Neutrophil (primary cell): Measurements from ENCODE around the gene TNFAIP8.
A peak's percentile ranks its signal among the peaks of the same experiment; 100 is the strongest.
"Not testable (repeated sequence)": the region's sequence is repeated elsewhere in the genome, so short reads cannot be mapped to it uniquely, and the experiment has no call there.

Experiments used
- H3K27ac ChIP-seq: fragments of 200-600 bp; sonication (generic); 2 replicates; pipeline ENCODE4 v1.5.1; 2016; ENCODE audit warnings: mild to moderate bottlenecking, moderate library complexity
- H3K27me3 ChIP-seq: fragments of 200-600 bp; sonication (generic); 2 replicates; pipeline ENCODE4 v1.6.0; 2016; ENCODE audit warnings: mild to moderate bottlenecking
- H3K36me3 ChIP-seq: fragments of 200-600 bp; sonication (generic); 2 replicates; pipeline ENCODE4 v1.5.1; 2017
- H3K4me1 ChIP-seq, 2 experiments: fragments of 200-600 bp in 1 of 2; sonication (generic) in 1 of 2; 1 replicate in 1 of 2; 2 replicates in 1 of 2; pipeline versions ENCODE4 v1.5.1 to v1.6.1; 2013 to 2016; ENCODE audit warnings: low read depth in 1 of 2, low read length in 1 of 2, mild to moderate bottlenecking in 1 of 2, moderate library complexity in 1 of 2; ENCODE audit not compliant: control insufficient read depth in 1 of 2, insufficient read depth in 1 of 2
- H3K4me3 ChIP-seq, 2 experiments: fragments of 200-600 bp in 1 of 2; sonication (generic) in 1 of 2; 1 replicate in 1 of 2; 2 replicates in 1 of 2; pipeline ENCODE4 v1.5.1; 2013 to 2016; ENCODE audit warnings: low read depth in 1 of 2, low read length in 1 of 2, mild to moderate bottlenecking in 1 of 2, moderate library complexity in 1 of 2
- H3K9me3 ChIP-seq: fragments of 200-600 bp; sonication (generic); 2 replicates; pipeline ENCODE4 v1.5.1; 2016
- TF ChIP-seq, protein P1 (sequence below): fragments of 200-600 bp; sonication (generic); IDR thresholded peaks from 2 replicates; pipeline ENCODE4 v1.5.1; 2016; ENCODE audit warnings: antibody characterized with exemption

The TNFAIP8 gene

DNA sequence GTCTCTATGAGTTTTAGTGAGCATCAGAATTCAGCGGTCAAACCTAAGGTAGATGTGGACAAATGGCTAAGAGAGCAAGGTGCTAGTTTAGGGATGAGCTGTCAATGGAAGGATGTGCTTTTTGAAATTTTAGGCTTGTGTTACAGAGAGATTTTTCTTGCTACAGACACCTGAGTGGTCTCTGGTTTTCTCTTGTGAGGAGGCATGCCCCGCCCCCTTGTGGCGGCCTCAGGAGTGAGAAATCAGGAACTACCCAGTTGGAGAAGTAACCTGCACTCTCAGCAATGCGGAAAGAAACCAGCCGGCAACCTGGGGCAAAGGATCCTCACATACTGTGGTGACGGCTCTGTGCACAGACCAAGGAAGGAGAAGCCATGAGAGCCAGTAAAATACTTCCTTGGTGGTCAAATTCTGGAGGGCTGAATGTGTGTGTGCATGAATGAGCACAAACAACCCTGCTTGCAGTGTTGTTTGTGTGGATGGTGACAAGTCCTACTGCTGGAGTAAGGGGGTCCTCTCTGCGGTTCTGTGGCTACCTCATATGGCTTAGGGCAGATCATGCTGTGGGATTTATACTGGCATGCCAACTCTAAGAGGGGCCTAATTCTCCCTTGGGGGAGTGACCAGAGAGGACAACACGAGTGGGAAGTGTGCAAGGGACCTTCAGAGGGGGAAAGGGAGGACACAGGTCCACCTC lies 79.8 kb downstream of the TNFAIP8 start:
- no peaks in the 10 kb centered on the region for H3K36me3 ChIP-seq
- peak overlapping the region; percentile 40 for H3K27ac ChIP-seq
- H3K4me1 ChIP-seq = peaks cover 0 to 23% of the 10 kb centered on the region in 2 experiments
- H3K4me3 ChIP-seq = no peak overlapping the region
- H3K27me3 ChIP-seq = no peaks in the 10 kb centered on the region
- TF ChIP-seq, protein P1, sequence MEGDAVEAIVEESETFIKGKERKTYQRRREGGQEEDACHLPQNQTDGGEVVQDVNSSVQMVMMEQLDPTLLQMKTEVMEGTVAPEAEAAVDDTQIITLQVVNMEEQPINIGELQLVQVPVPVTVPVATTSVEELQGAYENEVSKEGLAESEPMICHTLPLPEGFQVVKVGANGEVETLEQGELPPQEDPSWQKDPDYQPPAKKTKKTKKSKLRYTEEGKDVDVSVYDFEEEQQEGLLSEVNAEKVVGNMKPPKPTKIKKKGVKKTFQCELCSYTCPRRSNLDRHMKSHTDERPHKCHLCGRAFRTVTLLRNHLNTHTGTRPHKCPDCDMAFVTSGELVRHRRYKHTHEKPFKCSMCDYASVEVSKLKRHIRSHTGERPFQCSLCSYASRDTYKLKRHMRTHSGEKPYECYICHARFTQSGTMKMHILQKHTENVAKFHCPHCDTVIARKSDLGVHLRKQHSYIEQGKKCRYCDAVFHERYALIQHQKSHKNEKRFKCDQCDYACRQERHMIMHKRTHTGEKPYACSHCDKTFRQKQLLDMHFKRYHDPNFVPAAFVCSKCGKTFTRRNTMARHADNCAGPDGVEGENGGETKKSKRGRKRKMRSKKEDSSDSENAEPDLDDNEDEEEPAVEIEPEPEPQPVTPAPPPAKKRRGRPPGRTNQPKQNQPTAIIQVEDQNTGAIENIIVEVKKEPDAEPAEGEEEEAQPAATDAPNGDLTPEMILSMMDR = peak; percentile 72
- H3K9me3 ChIP-seq = no peaks in the 10 kb centered on the region

DNA sequence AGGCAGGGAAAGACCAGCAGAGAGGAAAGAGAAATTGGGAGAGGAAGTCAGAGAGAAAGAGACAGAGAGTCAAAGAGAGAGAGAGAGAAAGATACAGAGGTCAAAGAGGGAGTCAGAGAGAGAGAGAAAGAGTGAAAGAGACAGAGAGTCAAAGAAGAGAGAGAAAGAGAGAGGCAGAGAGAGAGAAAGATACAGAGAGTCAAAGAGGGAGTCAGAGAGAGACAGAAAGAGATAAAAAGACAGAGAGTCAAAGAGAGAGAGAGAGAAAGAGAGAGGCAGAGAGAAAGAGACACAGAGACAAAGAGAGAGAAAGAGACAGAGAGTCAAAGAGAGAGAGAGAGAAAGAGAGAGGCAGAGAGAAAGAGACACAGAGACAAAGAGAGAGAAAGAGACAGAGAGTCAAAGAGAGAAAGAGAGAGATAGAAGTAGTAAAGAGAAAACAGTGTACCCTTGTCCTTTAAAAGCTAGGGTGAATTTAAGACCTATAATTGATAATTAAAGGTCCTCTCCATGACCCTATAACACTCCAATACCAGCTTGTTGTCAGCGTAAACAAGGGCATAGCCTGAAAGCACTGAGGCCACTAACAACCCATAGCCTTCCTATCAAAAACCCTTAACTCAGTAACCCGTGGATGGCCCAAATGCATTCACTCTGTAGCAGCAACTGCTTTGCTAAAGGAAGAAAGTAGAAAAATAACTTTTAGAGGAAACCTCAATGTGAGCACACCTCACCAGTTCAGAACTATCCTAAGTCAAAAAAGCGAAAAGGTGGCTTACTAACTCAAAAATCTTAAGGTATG lies 82.2 kb downstream of the TNFAIP8 start:
- not testable (repeated sequence) for H3K4me3 ChIP-seq, H3K27me3 ChIP-seq, H3K9me3 ChIP-seq, H3K36me3 ChIP-seq
- Histone ChIP-seq H3K4me1 (peaks cover 0 to 28% of the 10 kb centered on the region in 2 experiments), H3K27ac (peak overlapping the region; percentile 14)

DNA sequence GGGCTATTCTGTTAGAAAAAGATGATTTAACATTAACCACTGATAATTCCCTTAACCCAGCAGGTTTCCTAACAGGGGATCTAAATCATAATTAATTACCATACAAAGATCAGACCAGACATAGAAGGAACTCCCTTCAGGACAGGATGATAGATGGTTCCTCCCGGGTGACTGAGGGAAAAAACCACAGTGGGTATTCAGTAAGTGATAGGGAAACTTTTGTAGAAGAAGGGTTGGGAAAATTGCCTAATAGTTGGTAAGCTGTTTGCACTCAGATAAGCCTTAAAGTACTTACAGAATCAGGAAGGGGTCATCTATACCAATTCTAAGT lies 82.7 kb downstream of the TNFAIP8 start:
- H3K27ac ChIP-seq = peak overlapping the region; percentile 14
- not testable (repeated sequence) for H3K9me3 ChIP-seq
- H3K4me3 ChIP-seq = peak overlapping the region in 1 of 2 experiments; percentile 30

DNA sequence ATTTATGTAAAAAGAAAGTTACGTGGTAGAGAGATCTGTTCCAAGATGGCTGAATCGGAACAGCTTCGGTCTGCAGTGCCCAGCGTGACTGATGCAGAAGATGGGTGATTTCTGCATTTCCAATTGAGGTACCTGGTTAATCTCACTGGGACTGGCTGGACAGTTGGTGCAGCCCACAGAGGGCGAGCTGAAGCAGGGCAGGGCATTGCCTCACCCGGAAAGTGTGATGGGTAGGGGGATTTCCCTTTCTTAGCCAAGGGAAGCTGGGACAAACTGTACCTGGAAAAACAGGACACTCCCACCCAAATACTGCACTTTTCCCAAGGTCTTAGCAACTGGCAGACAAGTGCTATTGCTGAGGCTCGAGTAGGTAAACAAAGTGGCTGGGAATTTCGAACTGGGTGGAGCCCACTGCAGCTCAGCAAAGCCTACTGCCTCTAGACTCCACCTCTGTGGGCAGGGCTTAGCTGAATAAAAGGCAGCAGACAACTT lies 83.4 kb downstream of the TNFAIP8 start:
- H3K27ac ChIP-seq = peak overlapping the region; percentile 14
- no peaks in the 10 kb centered on the region for H3K36me3 ChIP-seq
- H3K4me1 ChIP-seq = peaks cover 0 to 28% of the 10 kb centered on the region in 2 experiments
- no peaks in the 10 kb centered on the region for H3K9me3 ChIP-seq
- H3K27me3 ChIP-seq = no peaks in the 10 kb centered on the region
- TF ChIP-seq, protein P1 = no peak
- peak overlapping the region in 1 of 2 experiments; percentile 30 for H3K4me3 ChIP-seq

More for the DNA sequence above, 82.7 kb downstream of the TNFAIP8 start:
- H3K4me1 ChIP-seq = peaks cover 0 to 28% of the 10 kb centered on the region in 2 experiments
- H3K27me3 ChIP-seq, H3K36me3 ChIP-seq: not testable (repeated sequence)

DNA sequence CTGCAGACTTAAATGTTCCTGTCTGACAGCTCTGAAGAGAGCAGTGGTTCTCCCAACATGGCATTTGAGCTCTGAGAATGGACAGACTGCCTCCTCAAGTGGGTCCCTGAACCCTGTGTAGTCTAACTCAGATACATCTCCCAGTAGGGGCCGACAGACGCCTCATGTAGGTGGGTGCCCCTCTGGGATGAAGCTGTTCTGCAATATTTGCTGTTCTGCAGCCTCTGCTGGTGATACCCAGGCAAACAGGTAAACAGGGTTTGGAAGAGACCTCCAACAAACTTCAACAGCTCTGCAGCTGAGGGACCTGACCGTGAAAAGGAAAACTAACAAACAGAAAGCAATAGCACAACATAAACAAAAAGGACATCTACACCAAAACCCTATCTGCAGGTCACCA lies 83.8 kb downstream of the TNFAIP8 start:
- not testable (repeated sequence) for H3K36me3 ChIP-seq, H3K27me3 ChIP-seq, H3K27ac ChIP-seq, H3K4me3 ChIP-seq, H3K9me3 ChIP-seq
- peaks cover 0 to 28% of the 10 kb centered on the region in 2 experiments for H3K4me1 ChIP-seq

DNA sequence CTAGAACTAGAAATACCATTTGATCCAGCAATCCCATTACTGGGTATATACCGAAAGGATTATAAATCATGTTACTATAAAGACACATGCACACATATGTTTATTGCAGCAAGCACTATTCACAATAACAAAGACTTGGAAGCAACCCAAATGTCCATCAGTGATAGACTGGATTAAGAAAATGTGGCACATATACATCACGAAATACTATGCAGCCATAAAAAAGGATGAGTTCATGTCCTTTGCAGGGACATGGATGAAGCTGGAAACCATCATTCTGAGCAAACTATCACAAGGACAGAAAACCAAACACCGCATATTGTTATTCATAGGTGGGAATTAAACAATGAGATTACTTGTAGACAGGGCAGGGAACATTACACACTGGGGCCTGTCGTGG lies 88.8 kb downstream of the TNFAIP8 start:
- H3K4me1 ChIP-seq, H3K9me3 ChIP-seq, H3K27ac ChIP-seq, H3K4me3 ChIP-seq, H3K27me3 ChIP-seq, H3K36me3 ChIP-seq: not testable (repeated sequence)

DNA sequence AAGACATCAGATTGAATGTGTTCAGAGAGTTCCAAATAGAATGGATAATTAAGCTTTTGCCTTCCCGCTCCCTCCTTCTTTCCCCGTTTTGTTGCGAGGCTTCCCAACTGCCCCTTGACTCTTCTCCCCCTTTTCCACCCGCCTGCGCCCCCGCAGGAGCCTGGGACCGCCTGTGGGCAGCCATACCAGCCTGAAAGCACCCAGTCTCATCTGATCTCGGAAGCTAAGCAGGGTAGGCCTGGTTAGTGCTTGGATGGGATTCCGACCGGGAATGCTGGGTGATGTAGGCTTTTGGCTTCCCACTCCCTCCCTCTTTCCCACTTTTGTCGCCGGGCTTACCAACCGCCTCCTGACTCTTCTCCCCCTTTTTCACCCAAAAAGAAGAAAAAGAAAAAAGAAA lies 89.7 kb downstream of the TNFAIP8 start:
- Histone ChIP-seq H3K9me3 (no peaks in the 10 kb centered on the region), H3K4me3 (no peak overlapping the region), H3K27ac (no peak overlapping the region), H3K4me1 (peaks cover 0 to 5% of the 10 kb centered on the region in 2 experiments), H3K36me3 (no peaks in the 10 kb centered on the region), H3K27me3 (no peaks in the 10 kb centered on the region)
- TF ChIP-seq, protein P1 = no peak
